IMR-90 (cell line): Measurements from ENCODE around the gene MAML3. TPM values are rescaled to one million over a fixed set of nuclear protein-coding genes. Genes with fewer than 3 reads are reported as not detected.

Experiments used
- ATAC-seq: fragments of 200-7000 bp; cut with Tn5 transposase; 2 replicates; pipeline ENCODE4 v1.9.1; 2020; ENCODE audit warnings: low read depth, mild to moderate bottlenecking, moderate library complexity
- BruUV-seq: library from RNA; stranded (reverse); fragments of 400-500 nt; replicated peaks from 2 replicates; lab custom pipeline; 2021; lab: Mats Ljungman, UMichigan
- CTCF ChIA-PET: fragments of 300-600 bp; formaldehyde crosslinking; extraction: SDS; loops from one replicate; lab custom pipeline; 2021; ENCODE audit warnings: antibody characterized with exemption; lab: Yijun Ruan, JAX
- POLR2A ChIA-PET: fragments of 300-600 bp; sonication (Branson Sonifier 250); formaldehyde crosslinking; loops from one replicate; lab custom pipeline; 2022; ENCODE audit warnings: antibody characterized with exemption; ENCODE audit not compliant: unreplicated experiment; lab: Charles Lee
- DNase-seq: peaks from one replicate; pipeline ENCODE4 v3.0.0; 2013
- H2AFZ ChIP-seq: replicated peaks from 2 replicates; pipeline ENCODE3; 2013; ENCODE audit warnings: low read length, mild to moderate bottlenecking; ENCODE audit not compliant: poor library complexity
- H2AK5ac ChIP-seq: 2 replicates; pipeline ENCODE4 v1.6.1; 2013; ENCODE audit warnings: low read depth, low read length, inconsistent platforms
- H2AK9ac ChIP-seq: replicated peaks from 2 replicates; pipeline ENCODE3; 2013; ENCODE audit warnings: mild to moderate bottlenecking, low read depth, low read length, moderate library complexity; ENCODE audit not compliant: poor library complexity
- H2BK120ac ChIP-seq: 2 replicates; pipeline ENCODE4 v1.6.1; 2013; ENCODE audit warnings: low read depth, low read length, inconsistent platforms
- H2BK15ac ChIP-seq: 3 replicates; pipeline ENCODE4 v1.6.1; 2013; ENCODE audit warnings: low read depth, low read length, inconsistent platforms
- H2BK20ac ChIP-seq: 2 replicates; pipeline ENCODE4 v1.6.1; 2013; ENCODE audit warnings: low read depth, mild to moderate bottlenecking, inconsistent platforms, low read length, moderate library complexity
- H2BK5ac ChIP-seq: 2 replicates; pipeline ENCODE4 v1.6.1; 2013; ENCODE audit warnings: mild to moderate bottlenecking, low read depth, low read length, inconsistent platforms; ENCODE audit not compliant: poor library complexity, severe bottlenecking
- H3K14ac ChIP-seq: replicated peaks from 2 replicates; pipeline ENCODE4 v1.6.1; 2013; ENCODE audit warnings: low read depth, low read length, inconsistent platforms
- H3K18ac ChIP-seq: 2 replicates; pipeline ENCODE4 v1.6.1; 2013; ENCODE audit warnings: low read depth, low read length, control low read depth
- H3K23ac ChIP-seq: 2 replicates; pipeline ENCODE4 v1.6.1; 2013; ENCODE audit warnings: low read depth, low read length, inconsistent platforms
- H3K27ac ChIP-seq: 2 replicates; pipeline ENCODE4 v1.5.1; 2013; ENCODE audit warnings: mild to moderate bottlenecking, control low read depth, low read length; ENCODE audit not compliant: insufficient read depth
- H3K27me3 ChIP-seq: 2 replicates; pipeline ENCODE4 v1.6.1; 2013; ENCODE audit warnings: low read length; ENCODE audit not compliant: control insufficient read depth, insufficient read depth
- H3K36me3 ChIP-seq: 2 replicates; pipeline ENCODE4 v1.6.1; 2013; ENCODE audit warnings: low read length, mixed read lengths; ENCODE audit not compliant: control insufficient read depth, insufficient read depth
- H3K4ac ChIP-seq: 2 replicates; pipeline ENCODE4 v1.6.1; 2013; ENCODE audit warnings: low read depth, low read length, inconsistent platforms
- H3K4me1 ChIP-seq: 2 replicates; pipeline ENCODE4 v1.6.1; 2013; ENCODE audit warnings: low read length, mixed read lengths; ENCODE audit not compliant: control insufficient read depth, insufficient read depth
- H3K4me2 ChIP-seq: 2 replicates; pipeline ENCODE4 v1.6.1; 2013; ENCODE audit warnings: low read depth, mild to moderate bottlenecking, control low read depth, low read length, moderate library complexity
- H3K4me3 ChIP-seq: 2 replicates; pipeline ENCODE4 v1.5.1; 2013; ENCODE audit warnings: low read depth, mild to moderate bottlenecking, control low read depth, low read length, moderate library complexity; ENCODE audit not compliant: insufficient read depth
- H3K56ac ChIP-seq: 2 replicates; pipeline ENCODE4 v1.6.1; 2013; ENCODE audit warnings: low read length, inconsistent platforms; ENCODE audit not compliant: insufficient read depth; ENCODE audit errors: extremely low read depth
- H3K79me1 ChIP-seq, 2 experiments: 2 replicates each; pipeline ENCODE4 v1.6.1; 2013; ENCODE audit warnings: low read length in 2 of 2, inconsistent platforms in 1 of 2, low read depth in 1 of 2
- H3K9ac ChIP-seq: 2 replicates; pipeline ENCODE4 v1.6.1; 2013; ENCODE audit warnings: low read depth, low read length, control low read depth
- H3K9me1 ChIP-seq: 2 replicates; pipeline ENCODE4 v1.6.1; 2013; ENCODE audit warnings: low read length, inconsistent platforms; ENCODE audit not compliant: insufficient read depth
- H3K9me3 ChIP-seq: 2 replicates; pipeline ENCODE4 v1.6.1; 2013; ENCODE audit warnings: low read length; ENCODE audit not compliant: control insufficient read depth, insufficient read depth
- H4K20me1 ChIP-seq: 2 replicates; pipeline ENCODE4 v1.6.1; 2013; ENCODE audit warnings: low read length, inconsistent platforms; ENCODE audit not compliant: insufficient read depth
- H4K5ac ChIP-seq: 2 replicates; pipeline ENCODE4 v1.6.1; 2013; ENCODE audit warnings: mild to moderate bottlenecking, low read depth, low read length, control low read depth
- H4K8ac ChIP-seq, 2 experiments: 2 replicates each; pipeline ENCODE4 v1.6.1; 2013; ENCODE audit warnings: low read depth in 2 of 2, low read length in 2 of 2, control low read depth in 1 of 2, inconsistent platforms in 1 of 2
- H4K91ac ChIP-seq: 2 replicates; pipeline ENCODE4 v1.6.1; 2013; ENCODE audit warnings: low read depth, low read length, inconsistent platforms; ENCODE audit not compliant: insufficient read depth
- MAFK ChIP-seq: IDR thresholded peaks from 2 replicates; pipeline ENCODE4 v1.6.1; 2012; ENCODE audit warnings: low read depth, low read length, improper control_type of control experiment
- WGBS, 2 experiments: methylation state at CpG; one replicate each; pipeline versions ENCODE4 v1.1.5 to v1.1.7; 2013; ENCODE audit warnings: missing lambda C conversion rate in 2 of 2; ENCODE audit not compliant: insufficient read length in 1 of 2; ENCODE audit errors: extremely low coverage in 2 of 2; 5-methylcytosine and 5-hydroxymethylcytosine counted together
- dilution Hi-C: fragments of 300-500 bp; cut with HindIII; formaldehyde crosslinking; loops from one replicate; pipeline ENCODE4 v1.14.3; 2018; ENCODE audit warnings: low sequenced_read_pairs; ENCODE audit not compliant: unreplicated experiment
- in situ Hi-C: fragments of 300-500 bp; cut with MboI; formaldehyde crosslinking; loops from 3 replicates; pipeline ENCODE4 v1.14.3; 2019; ENCODE audit warnings: low sequenced_read_pairs, inconsistent platforms, mixed read lengths
- intact Hi-C: fragments of 100-400 bp; cut with micrococcal nuclease; formaldehyde crosslinking; loops from 2 replicates; pipeline ENCODE4 v1.10.0; 2022
- polyA plus RNA-seq, 3 experiments: library from polyadenylated mRNA; depleted of rRNA; stranded (reverse); fragments of >200 nt; gene quantifications; 2 replicates each; pipeline ENCODE4 v1.2.3, GENCODE V29; 2012; ENCODE audit warnings: low replicate concordance in 1 of 3
- total RNA-seq: library from RNA; depleted of rRNA; stranded (reverse); fragments of >200 nt; gene quantifications from 2 replicates; pipeline ENCODE4 v1.2.3, GENCODE V29; 2012

MAML3 gene
- total and polyA plus RNA-seq, 2 of the 4 experiments (the other 2 are of a cell fraction), result 0.90 to 1.7 TPM

- H2BK20ac ChIP-seq, result no peak overlapping the region
- no peak overlapping the region for H4K5ac ChIP-seq
- intact Hi-C loops (no loop called here), in situ Hi-C loops (no loop called here), dilution Hi-C loops (no loop called here)
- no peak overlapping the region for H2BK120ac ChIP-seq
- no peaks in the 10 kb centered on the region for H3K36me3 ChIP-seq
- H3K27ac ChIP-seq, result no peak overlapping the region
- CTCF ChIA-PET, result interaction anchor here (0.6 kb wide), 1 partner anchor 312 kb away, joined by 3 read pairs; no protein-coding TSS in a partner anchor
- DNase-seq (no peak), ATAC-seq (no peak)
- no peak overlapping the region for H3K23ac ChIP-seq
- H3K9me3 ChIP-seq, result no peaks in the 10 kb centered on the region
- no peaks in the 10 kb centered on the region for H3K27me3 ChIP-seq
- H4K20me1 ChIP-seq, result no peaks in the 10 kb centered on the region
- H3K56ac ChIP-seq, result no peak overlapping the region
- H4K91ac ChIP-seq, result no peak overlapping the region
- no peak overlapping the region for H3K18ac ChIP-seq
- no peak overlapping the region for H2AFZ ChIP-seq
- BruUV-seq, result no TSS peak
- H2BK15ac ChIP-seq, result no peak overlapping the region
- no peak overlapping the region for H2BK5ac ChIP-seq
- 65% methylated on average over 4 of the region's 10 CpGs; no CpG with 5 or more reads in 1 of the 2 experiments for WGBS, 2 experiments
- H3K4me2 ChIP-seq, result no peak overlapping the region
- H3K9me1 ChIP-seq, result no peaks in the 10 kb centered on the region
- H2AK5ac ChIP-seq, result no peak overlapping the region
- no peaks in the 10 kb centered on the region for H3K79me1 ChIP-seq
- no peak overlapping the region for H3K14ac ChIP-seq
- no peak overlapping the region for H4K8ac ChIP-seq
- POLR2A ChIA-PET, result no interaction called here
- no peak overlapping the region for H3K4me3 ChIP-seq
- no peak overlapping the region for H3K4ac ChIP-seq
- no peak overlapping the region for H3K9ac ChIP-seq
- no peak overlapping the region for H2AK9ac ChIP-seq
- no peak for TF ChIP-seq MAFK
- H3K4me1 ChIP-seq, result peaks cover 2% of the 10 kb centered on the region; the same call in 1 of the 2 replicates
These were observed 312.4 kb downstream of the MAML3 start for GRCh38 chr4:139841464-139842195.
